OCI-LY7 (cell line): ENCODE results near the gene CDH12. TPM values are rescaled to one million over a fixed set of nuclear protein-coding genes. Genes with fewer than 3 reads are reported as not detected.

Experiments
- BruUV-seq: library from RNA; stranded (reverse); fragments of 400-500 nt; replicated peaks from 2 replicates; lab custom pipeline; 2021; lab: Mats Ljungman, UMichigan
- CTCF ChIA-PET: fragments of 300-600 bp; sonication (Branson Sonifier 250); formaldehyde crosslinking; loops from one replicate; lab custom pipeline; 2022; ENCODE audit warnings: antibody characterized with exemption; ENCODE audit not compliant: unreplicated experiment; lab: Charles Lee
- POLR2A ChIA-PET: fragments of 300-600 bp; sonication (Branson Sonifier 250); formaldehyde crosslinking; loops from one replicate; lab custom pipeline; 2022; ENCODE audit warnings: antibody characterized with exemption; lab: Charles Lee
- DNase-seq: peaks from one replicate; pipeline ENCODE4 v3.0.0-alpha.2; 2015; ENCODE audit warnings: low spot score
- H2AFZ ChIP-seq: fragments of 200-600 bp; sonication (generic), shearing (Covaris generic); 2 replicates; pipeline ENCODE4 v1.6.1; 2014; ENCODE audit warnings: mild to moderate bottlenecking, antibody characterized with exemption, low read length, moderate library complexity
- H3K27ac ChIP-seq: fragments of 200-600 bp; sonication (generic); 2 replicates; pipeline ENCODE4 v1.5.1; 2014; ENCODE audit warnings: mixed run types, low read depth, mild to moderate bottlenecking, moderate library complexity, low read length, inconsistent platforms; ENCODE audit not compliant: poor library complexity, severe bottlenecking
- H3K36me3 ChIP-seq: fragments of 200-600 bp; sonication (generic); 2 replicates; pipeline ENCODE4 v1.6.1; 2014; ENCODE audit warnings: mild to moderate bottlenecking, antibody characterized with exemption, low read length, moderate library complexity, mixed read lengths; ENCODE audit not compliant: insufficient read depth
- H3K4me1 ChIP-seq: fragments of 200-600 bp; sonication (generic); 2 replicates; pipeline ENCODE4 v1.5.1; 2014; ENCODE audit warnings: mild to moderate bottlenecking, low read length; ENCODE audit not compliant: insufficient read depth, poor library complexity, severe bottlenecking
- H3K4me2 ChIP-seq: fragments of 200-600 bp; sonication (generic); 2 replicates; pipeline ENCODE4 v1.6.1; 2014; ENCODE audit warnings: mild to moderate bottlenecking, low read length
- H3K4me3 ChIP-seq: fragments of 200-600 bp; sonication (generic); 2 replicates; pipeline ENCODE4 v1.5.1; 2014; ENCODE audit warnings: mild to moderate bottlenecking, low read depth, low read length; ENCODE audit not compliant: poor library complexity, severe bottlenecking
- H3K79me2 ChIP-seq: fragments of 200-600 bp; sonication (generic); 2 replicates; pipeline ENCODE4 v1.6.1; 2016; ENCODE audit warnings: low read depth, mild to moderate bottlenecking, low read length, moderate library complexity, mixed read lengths; ENCODE audit not compliant: insufficient read depth
- H3K9me2 ChIP-seq: fragments of 200-600 bp; sonication (generic); 2 replicates; pipeline ENCODE4 v1.6.1; 2016; ENCODE audit warnings: mild to moderate bottlenecking, low read length, mixed read lengths; ENCODE audit not compliant: insufficient read depth
- H3K9me3 ChIP-seq: fragments of 200-600 bp; sonication (generic); 2 replicates; pipeline ENCODE4 v1.6.1; 2014; ENCODE audit warnings: mild to moderate bottlenecking, mixed run types, low read length, mixed read lengths
- H4K20me1 ChIP-seq: fragments of 200-600 bp; sonication (generic); 2 replicates; pipeline ENCODE4 v1.6.1; 2014; ENCODE audit warnings: mild to moderate bottlenecking, antibody characterized with exemption, low read length, moderate library complexity, mixed read lengths; ENCODE audit not compliant: insufficient read depth
- EZH2phosphoT487 ChIP-seq: fragments of 200-600 bp; sonication (generic); IDR thresholded peaks from 2 replicates; pipeline ENCODE4 v1.6.1; 2018; ENCODE audit warnings: low read depth, borderline replicate concordance, mild to moderate bottlenecking, mixed run types, antibody characterized with exemption, low read length, moderate library complexity, mixed read lengths
- intact Hi-C: fragments of 100-400 bp; cut with micrococcal nuclease; formaldehyde crosslinking; loops from one replicate; pipeline ENCODE4 v1.10.0; 2022; ENCODE audit not compliant: unreplicated experiment
- total RNA-seq, 2 experiments: library from RNA; depleted of rRNA in 1 of 2; stranded (reverse); fragments of >200 nt in 1 of 2; shearing (Covaris generic) in 1 of 2; gene quantifications; 2 replicates each; pipeline ENCODE4 v1.2.3, GENCODE V29; 2014 to 2022
- TF ChIP-seq, protein P1 (sequence below): fragments of 200-600 bp; sonication (generic); conservative IDR thresholded peaks from 2 replicates; pipeline ENCODE4 v1.5.1; 2014; ENCODE audit warnings: mild to moderate bottlenecking, antibody characterized with exemption, low read length, moderate library complexity, mixed read lengths

The CDH12 gene
- total RNA-seq, 2 experiments from 2014 or later = not detected

DNA sequence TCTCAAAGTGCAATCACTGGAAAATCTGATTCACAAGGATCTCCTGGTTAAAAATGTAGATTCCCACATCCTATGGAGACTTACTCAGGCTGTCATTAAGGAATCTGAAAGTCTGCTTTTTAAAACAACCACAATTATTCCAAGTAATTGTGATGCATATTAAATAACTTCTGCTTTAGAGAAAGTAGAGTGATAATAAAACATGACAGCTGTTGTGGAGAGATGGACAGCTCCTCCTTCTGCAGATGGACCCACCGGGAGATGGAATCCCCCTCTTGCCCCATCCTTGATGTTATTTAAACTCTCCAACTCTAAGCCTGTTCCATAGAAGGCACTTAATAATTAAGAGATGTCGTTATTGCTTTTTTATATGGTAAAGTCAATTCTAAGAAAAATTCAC, 802.2 kb downstream of the CDH12 start:
- BruUV-seq = no TSS peak
- CTCF ChIA-PET = no interaction called here
- Histone ChIP-seq H4K20me1 (no peaks in the 10 kb centered on the region), H3K36me3 (no peaks in the 10 kb centered on the region), H3K4me2 (no peak overlapping the region), H2AFZ (no peak overlapping the region), H3K79me2 (no peaks in the 10 kb centered on the region), H3K4me1 (no peaks in the 10 kb centered on the region), H3K9me2 (no peaks in the 10 kb centered on the region), H3K27ac (no peak overlapping the region), H3K4me3 (no peak overlapping the region), H3K9me3 (no peaks in the 10 kb centered on the region)
- TF ChIP-seq EZH2phosphoT487 = no peak
- TF ChIP-seq, protein P1, sequence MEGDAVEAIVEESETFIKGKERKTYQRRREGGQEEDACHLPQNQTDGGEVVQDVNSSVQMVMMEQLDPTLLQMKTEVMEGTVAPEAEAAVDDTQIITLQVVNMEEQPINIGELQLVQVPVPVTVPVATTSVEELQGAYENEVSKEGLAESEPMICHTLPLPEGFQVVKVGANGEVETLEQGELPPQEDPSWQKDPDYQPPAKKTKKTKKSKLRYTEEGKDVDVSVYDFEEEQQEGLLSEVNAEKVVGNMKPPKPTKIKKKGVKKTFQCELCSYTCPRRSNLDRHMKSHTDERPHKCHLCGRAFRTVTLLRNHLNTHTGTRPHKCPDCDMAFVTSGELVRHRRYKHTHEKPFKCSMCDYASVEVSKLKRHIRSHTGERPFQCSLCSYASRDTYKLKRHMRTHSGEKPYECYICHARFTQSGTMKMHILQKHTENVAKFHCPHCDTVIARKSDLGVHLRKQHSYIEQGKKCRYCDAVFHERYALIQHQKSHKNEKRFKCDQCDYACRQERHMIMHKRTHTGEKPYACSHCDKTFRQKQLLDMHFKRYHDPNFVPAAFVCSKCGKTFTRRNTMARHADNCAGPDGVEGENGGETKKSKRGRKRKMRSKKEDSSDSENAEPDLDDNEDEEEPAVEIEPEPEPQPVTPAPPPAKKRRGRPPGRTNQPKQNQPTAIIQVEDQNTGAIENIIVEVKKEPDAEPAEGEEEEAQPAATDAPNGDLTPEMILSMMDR = no peak
- intact Hi-C loops = no loop called here
- POLR2A ChIA-PET = no interaction called here
- no peak for DNase-seq

DNA sequence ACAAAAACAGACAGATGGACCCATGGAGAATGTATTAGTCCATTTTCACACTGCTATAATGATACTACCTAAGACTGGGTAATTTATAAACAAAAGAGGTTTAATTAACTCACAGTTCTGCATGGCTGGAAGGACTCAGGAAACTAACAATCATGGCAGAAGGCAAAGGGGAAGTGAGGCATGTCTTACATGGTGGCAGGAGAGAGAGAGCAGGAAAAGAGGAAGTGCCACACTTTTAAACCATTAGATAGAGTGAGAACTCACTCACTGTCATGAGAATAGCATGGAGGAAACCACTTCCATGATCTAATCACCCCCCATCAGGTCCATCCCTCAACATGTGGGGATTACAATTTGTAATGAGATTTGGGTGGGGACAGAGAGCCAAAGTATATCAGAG, 808.9 kb downstream of the CDH12 start:
- H4K20me1 ChIP-seq = no peaks in the 10 kb centered on the region
- no peaks in the 10 kb centered on the region for H3K9me2 ChIP-seq
- H3K9me3 ChIP-seq = peaks cover 13% of the 10 kb centered on the region; the same call in 1 of the 2 replicates
- H3K4me3 ChIP-seq = no peak overlapping the region
- intact Hi-C loops = no loop called here
- no peaks in the 10 kb centered on the region for H3K4me1 ChIP-seq
- BruUV-seq = no TSS peak
- POLR2A ChIA-PET = interaction anchor here (0.6 kb wide), 1 partner anchor 275 kb away, joined by 3 read pairs; no protein-coding TSS in a partner anchor
- H3K27ac ChIP-seq = no peak overlapping the region
- no peaks in the 10 kb centered on the region for H3K36me3 ChIP-seq
- H2AFZ ChIP-seq = no peak overlapping the region
- TF ChIP-seq, protein P1 = no peak
- TF ChIP-seq EZH2phosphoT487 = no peak
- H3K79me2 ChIP-seq = no peaks in the 10 kb centered on the region
- CTCF ChIA-PET = no interaction called here
- no peak for DNase-seq
- no peak overlapping the region for H3K4me2 ChIP-seq

DNA sequence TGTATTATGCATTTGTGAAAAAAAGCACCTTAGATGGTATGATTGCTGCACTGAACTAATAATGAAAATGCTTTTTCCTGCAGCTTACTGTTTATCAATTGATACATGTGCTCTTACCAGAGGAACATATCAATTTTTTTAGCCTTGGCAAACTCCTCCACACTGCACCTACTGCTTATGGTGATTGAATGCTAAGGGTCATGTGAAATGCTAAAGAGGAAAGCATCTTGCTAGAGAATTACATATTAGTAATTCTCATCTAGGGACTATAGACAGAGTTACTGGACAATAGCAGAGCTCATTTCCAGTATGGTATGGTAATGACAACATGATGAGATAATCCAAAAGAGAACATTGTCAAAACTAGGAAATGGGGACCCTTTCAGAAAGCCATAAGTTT, 817.1 kb downstream of the CDH12 start:
- no peak for TF ChIP-seq EZH2phosphoT487
- TF ChIP-seq, protein P1 = no peak
- H2AFZ ChIP-seq = no peak overlapping the region
- H4K20me1 ChIP-seq = no peaks in the 10 kb centered on the region
- CTCF ChIA-PET = no interaction called here
- no peaks in the 10 kb centered on the region for H3K9me3 ChIP-seq
- no peaks in the 10 kb centered on the region for H3K9me2 ChIP-seq
- H3K36me3 ChIP-seq = no peaks in the 10 kb centered on the region
- no peaks in the 10 kb centered on the region for H3K79me2 ChIP-seq
- H3K27ac ChIP-seq = no peak overlapping the region
- intact Hi-C loops = no loop called here
- no TSS peak for BruUV-seq
- no peak overlapping the region for H3K4me2 ChIP-seq
- H3K4me3 ChIP-seq = no peak overlapping the region
- no peaks in the 10 kb centered on the region for H3K4me1 ChIP-seq
- no peak for DNase-seq
- POLR2A ChIA-PET = interaction anchor here (1.1 kb wide), 1 partner anchor 19 kb away, joined by 3 read pairs; no protein-coding TSS in a partner anchor
